Transverse colon (tissue), 4 donors: ENCODE measurements around the gene CCDC68. TPM values are rescaled to one million over a fixed set of nuclear protein-coding genes. Genes with fewer than 3 reads are reported as not detected.

Experiments
- DNase-seq: peaks from one replicate; pipeline ENCODE4 v3.0.0-alpha.2; 2019
- H3K27ac ChIP-seq, 4 donors: fragments of 200-600 bp; sonication (generic); 2 replicates each; pipeline ENCODE4 v1.5.1; 2016 to 2018; ENCODE audit warnings: inconsistent platforms in 4 of 4
- H3K27me3 ChIP-seq: fragments of 200-600 bp; sonication (generic); 2 replicates; pipeline ENCODE4 v1.5.1; 2017; ENCODE audit warnings: inconsistent platforms
- H3K36me3 ChIP-seq, 4 donors: fragments of 200-600 bp; sonication (generic); 2 replicates each; pipeline ENCODE4 v1.5.1; 2017 to 2019; ENCODE audit warnings: inconsistent platforms in 4 of 4
- H3K4me1 ChIP-seq, 4 donors: fragments of 200-600 bp; sonication (generic); 2 replicates each; pipeline ENCODE4 v1.5.1; 2017 to 2020; ENCODE audit warnings: inconsistent platforms in 4 of 4
- H3K4me3 ChIP-seq, 4 donors: fragments of 200-600 bp; sonication (generic); 1 replicate in 1 of 4; 2 replicates in 3 of 4; pipeline versions ENCODE4 v1.5.1 to v1.6.1; 2017 to 2019; ENCODE audit warnings: inconsistent platforms in 4 of 4
- H3K9me3 ChIP-seq, 2 donors: fragments of 200-600 bp; sonication (generic); 2 replicates each; pipeline ENCODE4 v1.5.1; 2017 to 2019; ENCODE audit warnings: inconsistent platforms in 2 of 2
- CTCF ChIP-seq, 5 experiments: fragments of 200-600 bp in 3 of 5; fragments of 450-650 bp in 2 of 5; sonication (generic) in 3 of 5; IDR thresholded peaks; 1 replicate in 2 of 5; 2 replicates in 3 of 5; pipeline ENCODE4 v1.5.1; 2016 to 2017; ENCODE audit warnings: antibody characterized with exemption in 5 of 5, inconsistent platforms in 3 of 5, mild to moderate bottlenecking in 2 of 5, moderate library complexity in 1 of 5
- EP300 ChIP-seq: sonication (generic); formaldehyde crosslinking; IDR thresholded peaks from one replicate; pipeline ENCODE4 v1.6.1; 2017; ENCODE audit warnings: antibody characterized with exemption, low read depth
- POLR2A ChIP-seq: fragments of 450-650 bp; IDR thresholded peaks from one replicate; pipeline ENCODE4 v1.6.1; 2016; ENCODE audit warnings: antibody characterized with exemption, mild to moderate bottlenecking, moderate library complexity
- POLR2AphosphoS5 ChIP-seq, 3 donors: sonication (generic); formaldehyde crosslinking; IDR thresholded peaks; one replicate each; pipeline ENCODE4 v1.6.1; 2016; ENCODE audit warnings: antibody characterized with exemption in 3 of 3
- WGBS, 2 donors: methylation state at CpG; one replicate each; pipeline ENCODE4 v1.1.5; 2018; ENCODE audit warnings: low coverage in 1 of 2; 5-methylcytosine and 5-hydroxymethylcytosine counted together
- in situ Hi-C, 4 donors: fragments of 200-750 bp; cut with MboI; loops; one replicate each; pipeline versions ENCODE4 v1.15.0 to v1.15.1; 2017; ENCODE audit warnings: low sequenced_read_pairs in 3 of 4, low pct_ligation_motif_present in 1 of 4, low pct_unique_long_range_greater_than_20kb in 1 of 4
- intact Hi-C: fragments of 100-400 bp; cut with DNase I; formaldehyde crosslinking; loops from one replicate; pipeline ENCODE4 v1.15.1; 2023; ENCODE audit warnings: low total_unique reads
- total RNA-seq, 4 donors: library from RNA; depleted of rRNA; stranded (reverse); fragments of >200 nt; gene quantifications; one replicate each; pipeline ENCODE4 v1.1.0, GENCODE V29; 2016

The CCDC68 gene
- total RNA-seq, 4 donors from 2014 or later, result 24.9 to 109 (median 78.2) TPM

- no peaks in the 10 kb centered on the region for H3K36me3 ChIP-seq
- 61 to 74% methylated on average over 4 of the region's 4 CpGs for WGBS, 2 donors
- DNase-seq, result no peak
- H3K4me3 ChIP-seq, result no peak overlapping the region
- in situ Hi-C loops, result no loop called here
- no peaks in the 10 kb centered on the region for H3K27me3 ChIP-seq
- no peaks in the 10 kb centered on the region for H3K9me3 ChIP-seq
- H3K27ac ChIP-seq, result no peak overlapping the region
- intact Hi-C loops, result no loop called here
- H3K4me1 ChIP-seq, result no peaks in the 10 kb centered on the region
- TF ChIP-seq POLR2AphosphoS5 (IDR thresholded peaks at IDR 0.05) (no peak), EP300 (no peak), POLR2A (no peak), CTCF (IDR thresholded peaks at IDR 0.05) (no peak)
Measured at GRCh38 chr18:54991981-54992380, 32.7 kb upstream of the CCDC68 start.

- intact Hi-C loops (loop anchor here (10.0 kb wide), 1 partner anchor 310 kb away; no protein-coding TSS in a partner anchor), in situ Hi-C loops (loop anchor here in 3 of 4 donors (5.0 to 10.0 kb wide), 3 partner anchors 300 to 540 kb away; no protein-coding TSS in a partner anchor)
- H3K9me3 ChIP-seq, result no peaks in the 10 kb centered on the region
- no peaks in the 10 kb centered on the region for H3K36me3 ChIP-seq
- no peak for DNase-seq
- H3K27me3 ChIP-seq, result no peaks in the 10 kb centered on the region
- TF ChIP-seq POLR2A, result no peak
- TF ChIP-seq EP300, result no peak
- no peak overlapping the region for H3K27ac ChIP-seq
- H3K4me1 ChIP-seq, result no peaks in the 10 kb centered on the region
- WGBS, 2 donors, result 88 to 91% methylated on average over 4 of the region's 4 CpGs
- H3K4me3 ChIP-seq, result no peak overlapping the region
Measured at GRCh38 chr18:54984908-54985307, 25.6 kb upstream of the CCDC68 start.

GRCh38 chr18:54983791-54984190 lies 24.5 kb upstream of the CCDC68 start:
- WGBS, 2 donors, result 77% methylated on average over 3 of the region's 3 CpGs; no CpG with 5 or more reads in 1 of the 2 donors
- no peak for DNase-seq
- in situ Hi-C loops, result loop anchor here in 3 of 4 donors (5.0 to 10.0 kb wide), 3 partner anchors 299 to 539 kb away; no protein-coding TSS in a partner anchor
- intact Hi-C loops, result loop anchor here (10.0 kb wide), 1 partner anchor 309 kb away; no protein-coding TSS in a partner anchor
- Histone ChIP-seq H3K9me3 (no peaks in the 10 kb centered on the region), H3K27me3 (no peaks in the 10 kb centered on the region), H3K36me3 (no peaks in the 10 kb centered on the region), H3K27ac (no peak overlapping the region), H3K4me1 (no peaks in the 10 kb centered on the region), H3K4me3 (no peak overlapping the region)
- TF ChIP-seq POLR2A (no peak), POLR2AphosphoS5 (IDR thresholded peaks at IDR 0.05) (no peak), CTCF (IDR thresholded peaks at IDR 0.05) (no peak), EP300 (no peak)

- H3K9me3 ChIP-seq, result no peaks in the 10 kb centered on the region
- TF ChIP-seq POLR2A (no peak), EP300 (no peak), CTCF (IDR thresholded peaks at IDR 0.05) (peak; percentile 61 to 79 (median 72)), POLR2AphosphoS5 (IDR thresholded peaks at IDR 0.05) (no peak)
- H3K27ac ChIP-seq, result no peak overlapping the region
- H3K4me3 ChIP-seq, result no peak overlapping the region
- in situ Hi-C loops (loop anchor here in 3 of 4 donors (5.0 to 10.0 kb wide), 3 partner anchors 298 to 538 kb away; no protein-coding TSS in a partner anchor), intact Hi-C loops (loop anchor here (10.0 kb wide), 1 partner anchor 308 kb away; no protein-coding TSS in a partner anchor)
- no peaks in the 10 kb centered on the region for H3K4me1 ChIP-seq
- DNase-seq, result no peak
- WGBS, 2 donors, result 13 to 31% methylated on average over 5 to 9 of the region's 9 CpGs
- H3K27me3 ChIP-seq, result no peaks in the 10 kb centered on the region
- no peaks in the 10 kb centered on the region for H3K36me3 ChIP-seq
Measured at GRCh38 chr18:54983041-54983686, 23.9 kb upstream of the CCDC68 start.
